Measurements from ENCODE around the gene DFFA.

The DFFA gene

DNA sequence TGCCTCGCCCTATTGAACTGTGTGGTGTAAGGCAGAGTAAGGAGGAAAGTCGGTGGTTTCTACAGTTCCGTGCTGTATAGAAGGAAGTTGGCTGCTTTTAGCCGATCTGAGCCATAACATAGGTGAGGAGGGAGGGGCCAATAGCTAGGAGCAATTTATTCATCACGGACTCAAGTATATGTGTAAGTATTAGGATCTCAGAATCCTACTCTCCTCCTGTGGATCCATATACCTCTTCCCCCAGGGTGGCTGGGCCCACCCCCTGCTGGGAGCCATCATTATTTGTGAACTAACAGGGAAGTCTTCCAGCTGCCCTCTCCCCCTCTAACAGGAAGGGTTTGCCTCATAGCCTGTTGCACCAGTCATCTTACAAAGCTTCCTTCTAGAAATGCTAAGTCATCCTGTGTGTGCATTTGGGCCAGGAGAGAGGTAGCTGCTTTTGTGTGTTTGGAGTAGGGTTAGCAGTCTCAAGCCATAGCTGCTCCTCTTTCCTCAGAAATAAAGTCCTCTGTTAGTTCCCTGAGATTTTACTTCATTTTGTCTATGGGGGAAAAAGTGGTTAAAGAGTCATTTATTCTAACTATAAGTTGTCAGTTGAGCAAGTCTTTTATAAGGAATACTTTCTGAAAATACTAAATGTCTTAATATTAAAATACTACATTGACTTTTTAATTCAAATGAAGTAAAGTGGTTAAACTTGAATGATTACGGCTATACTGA lies 57.0 kb downstream of the DFFA start:
- peak in 1 of 2 donors; percentile 42 for DNase-seq
- TF ChIP-seq, protein P1, sequence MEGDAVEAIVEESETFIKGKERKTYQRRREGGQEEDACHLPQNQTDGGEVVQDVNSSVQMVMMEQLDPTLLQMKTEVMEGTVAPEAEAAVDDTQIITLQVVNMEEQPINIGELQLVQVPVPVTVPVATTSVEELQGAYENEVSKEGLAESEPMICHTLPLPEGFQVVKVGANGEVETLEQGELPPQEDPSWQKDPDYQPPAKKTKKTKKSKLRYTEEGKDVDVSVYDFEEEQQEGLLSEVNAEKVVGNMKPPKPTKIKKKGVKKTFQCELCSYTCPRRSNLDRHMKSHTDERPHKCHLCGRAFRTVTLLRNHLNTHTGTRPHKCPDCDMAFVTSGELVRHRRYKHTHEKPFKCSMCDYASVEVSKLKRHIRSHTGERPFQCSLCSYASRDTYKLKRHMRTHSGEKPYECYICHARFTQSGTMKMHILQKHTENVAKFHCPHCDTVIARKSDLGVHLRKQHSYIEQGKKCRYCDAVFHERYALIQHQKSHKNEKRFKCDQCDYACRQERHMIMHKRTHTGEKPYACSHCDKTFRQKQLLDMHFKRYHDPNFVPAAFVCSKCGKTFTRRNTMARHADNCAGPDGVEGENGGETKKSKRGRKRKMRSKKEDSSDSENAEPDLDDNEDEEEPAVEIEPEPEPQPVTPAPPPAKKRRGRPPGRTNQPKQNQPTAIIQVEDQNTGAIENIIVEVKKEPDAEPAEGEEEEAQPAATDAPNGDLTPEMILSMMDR (IDR thresholded peaks at IDR 0.05) = no peak
- intact Hi-C loops (cut with DNase I; ENCODE audit: low total_unique reads) = no loop called here
- Histone ChIP-seq H3K27ac (no peak overlapping the region), H3K27me3 (no peaks in the 10 kb centered on the region), H3K4me3 (no peak overlapping the region), H3K9me3 (no peaks in the 10 kb centered on the region), H3K36me3 (peaks cover 56 to 91% (median 89%) of the 10 kb centered on the region in 3 donors), H3K4me1 (no peaks in the 10 kb centered on the region)

DNA sequence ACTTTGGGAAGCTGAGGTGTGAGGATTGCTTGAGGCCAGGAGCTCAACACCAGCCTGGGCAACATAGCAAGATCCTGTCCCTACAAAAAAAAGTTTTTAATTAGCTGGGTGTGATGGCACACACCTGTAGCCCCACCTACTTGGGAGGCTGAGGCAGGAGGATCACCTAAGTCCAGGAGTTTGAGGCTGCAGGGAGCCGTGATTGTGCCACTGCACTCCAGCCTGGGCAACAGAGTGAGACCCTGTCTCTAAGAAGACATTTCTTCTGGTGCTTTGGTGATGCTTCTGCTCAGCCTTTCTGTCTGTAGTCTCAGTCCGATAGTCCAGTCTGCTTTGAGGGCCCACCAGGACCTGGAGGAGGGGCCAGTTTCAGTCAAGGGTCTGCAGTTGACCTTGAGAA lies 65.1 kb downstream of the DFFA start:
- intact Hi-C loops (cut with DNase I; ENCODE audit: low total_unique reads) = no loop called here
- no peak overlapping the region for H3K27ac ChIP-seq
- TF ChIP-seq, protein P1 (IDR thresholded peaks at IDR 0.05) = no peak
- H3K4me3 ChIP-seq = no peak overlapping the region
- H3K9me3 ChIP-seq = no peaks in the 10 kb centered on the region
- no peaks in the 10 kb centered on the region for H3K27me3 ChIP-seq
- H3K36me3 ChIP-seq = peaks cover 84 to 93% (median 92%) of the 10 kb centered on the region in 3 donors
- H3K4me1 ChIP-seq = no peaks in the 10 kb centered on the region
- no peak for DNase-seq

All from tibial artery (tissue), 4 donors.